Suppressor macrophage treated with lipopolysaccharide for 1 hour (primary cell): ENCODE data around the gene SLC43A3.
A peak's percentile ranks its signal among the peaks of the same experiment; 100 is the strongest.
"Not testable (repeated sequence)": the region's sequence is repeated elsewhere in the genome, so short reads cannot be mapped to it uniquely, and the experiment has no call there.

Experiments
- DNase-seq, 3 donors: peaks; one replicate each; pipeline ENCODE4 v3.0.0-alpha.2; 2020 to 2022

Gene SLC43A3

GRCh38 chr11:57459164-57460021 is 32.5 kb upstream of the SLC43A3 start:
- DNase-seq: peak in 2 of 3 donors; percentile 18 to 47

DNA sequence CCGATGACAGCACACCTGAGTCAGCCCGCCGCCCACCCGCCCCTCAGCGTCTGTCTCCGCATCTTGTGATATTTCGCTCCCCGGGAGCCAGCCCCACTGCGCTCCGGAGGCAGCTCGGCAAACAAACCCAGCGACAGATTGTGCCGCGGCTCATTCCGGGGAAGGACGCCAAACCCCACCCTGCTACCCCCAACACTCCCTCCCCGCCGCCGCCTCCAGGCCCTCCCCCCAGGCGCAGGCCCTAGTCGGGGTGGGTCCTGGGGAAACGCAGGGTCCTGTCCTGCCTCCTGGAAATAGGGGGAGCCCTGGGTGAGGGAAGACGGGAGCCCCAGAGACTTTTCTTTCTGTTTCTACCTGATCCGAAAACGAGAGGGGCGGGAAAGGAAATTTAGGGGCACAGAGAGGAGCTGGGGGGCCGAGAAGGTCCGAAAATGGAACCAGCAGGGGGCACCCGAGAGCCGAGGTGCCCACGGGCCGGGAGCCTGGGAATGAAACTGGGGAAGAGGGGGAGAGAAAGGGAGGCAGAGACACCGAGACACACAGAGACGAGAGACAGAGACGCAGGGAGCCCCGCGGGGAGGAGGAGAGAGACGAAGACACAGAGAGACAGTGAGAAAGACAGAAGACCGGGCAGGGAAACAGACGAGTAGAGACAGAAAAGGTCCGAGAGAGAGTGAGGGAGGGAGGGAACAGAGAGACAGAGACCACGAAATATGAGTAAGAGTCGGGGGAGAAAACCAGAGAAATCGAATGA is 31.7 kb upstream of the SLC43A3 start:
- DNase-seq: peak in 2 of 3 donors; percentile 62 to 81

DNA sequence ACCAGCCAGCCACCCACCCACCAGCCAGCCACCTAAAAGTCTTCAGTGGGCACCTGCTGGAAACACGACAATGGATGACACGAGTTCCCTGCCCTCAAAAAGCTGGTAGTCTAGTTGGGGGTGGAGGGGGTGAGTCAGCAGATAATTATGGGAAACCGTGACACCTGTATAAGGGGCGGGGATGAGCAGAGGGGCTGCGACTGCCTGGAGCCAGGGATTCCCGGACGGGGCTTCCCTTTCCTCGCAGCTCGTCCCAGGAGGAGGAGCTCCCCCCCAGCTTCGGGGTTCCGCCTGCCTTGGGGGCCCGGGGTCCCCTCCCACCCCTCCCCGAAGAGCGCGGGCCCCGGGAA is 31.1 kb upstream of the SLC43A3 start:
- no peak for DNase-seq

- no peak for DNase-seq
These were observed 30.7 kb upstream of the SLC43A3 start for GRCh38 chr11:57457643-57458023.

DNA sequence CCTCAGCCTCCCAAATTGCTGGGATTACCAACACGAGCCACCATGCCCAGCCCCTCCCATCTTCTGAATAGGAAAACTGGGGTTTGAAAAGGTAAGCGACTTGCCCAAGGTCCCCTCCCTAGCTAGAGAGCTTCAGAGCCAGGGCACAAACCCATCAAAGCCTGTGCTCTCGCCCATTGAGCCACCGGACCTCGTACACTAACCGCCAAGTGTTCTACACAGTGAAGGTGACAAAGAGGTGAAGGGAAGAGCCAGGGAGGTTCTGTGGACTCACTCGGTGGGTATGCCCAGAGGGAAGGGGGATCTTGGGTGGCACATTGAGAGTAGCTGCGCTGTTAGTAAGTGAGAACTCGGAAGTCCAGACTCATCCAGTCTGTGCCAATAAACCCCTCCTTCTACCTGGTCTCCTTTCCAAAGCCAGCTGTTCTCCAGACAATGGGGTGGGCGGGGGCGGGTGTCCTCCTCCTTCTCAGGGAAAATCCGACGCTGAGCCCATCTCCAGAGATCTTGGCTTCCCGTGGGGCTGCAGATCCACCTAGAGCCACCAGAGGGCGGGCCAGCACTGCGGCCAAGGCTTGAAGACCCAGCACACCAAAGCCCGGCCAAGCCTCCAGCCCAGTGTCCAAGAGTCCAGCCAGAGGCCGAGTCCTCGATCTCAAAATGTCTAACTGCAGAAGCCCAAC is 30.2 kb upstream of the SLC43A3 start:
- peak; percentile 92 to 94 (median 92) for DNase-seq

- no peak for DNase-seq
These were observed 26.7 kb upstream of the SLC43A3 start for GRCh38 chr11:57453543-57454177.

GRCh38 chr11:57446055-57446454 is 19.1 kb upstream of the SLC43A3 start:
- no peak for DNase-seq

- DNase-seq: not testable (repeated sequence)
These were observed 18.1 kb upstream of the SLC43A3 start for GRCh38 chr11:57445122-57445394.

- DNase-seq: peak; percentile 63 to 77 (median 73)
These were observed 17.6 kb upstream of the SLC43A3 start for GRCh38 chr11:57444362-57445121.

GRCh38 chr11:57440744-57441414 is 14.0 kb upstream of the SLC43A3 start:
- no peak for DNase-seq

DNA sequence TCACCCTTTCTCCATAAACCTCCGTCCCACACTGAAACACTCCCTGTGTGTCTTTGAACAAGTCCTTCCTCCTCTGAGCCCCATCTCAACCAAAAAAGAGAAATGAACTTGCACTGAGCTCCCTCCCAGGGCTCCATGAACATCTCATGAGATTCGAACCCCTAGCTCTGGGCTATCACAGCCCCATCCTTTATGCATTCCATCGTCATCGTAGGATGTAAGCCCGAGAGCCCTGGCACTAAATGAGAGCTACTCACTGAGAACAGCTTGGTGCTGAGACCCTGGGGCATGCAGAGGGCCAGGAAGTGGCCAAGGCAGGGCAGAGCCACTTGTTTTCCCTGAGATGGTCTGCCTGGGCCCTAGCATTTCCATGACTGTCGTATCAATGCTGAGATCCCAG is 12.9 kb upstream of the SLC43A3 start:
- DNase-seq: no peak

- DNase-seq: no peak
These were observed 11.7 kb upstream of the SLC43A3 start for GRCh38 chr11:57438345-57439285.

- DNase-seq: no peak
These were observed 9.1 kb upstream of the SLC43A3 start for GRCh38 chr11:57436031-57436430.

- DNase-seq: peak; percentile 80 to 95 (median 95)
These were observed 8.0 kb upstream of the SLC43A3 start for GRCh38 chr11:57434640-57435546.

DNA sequence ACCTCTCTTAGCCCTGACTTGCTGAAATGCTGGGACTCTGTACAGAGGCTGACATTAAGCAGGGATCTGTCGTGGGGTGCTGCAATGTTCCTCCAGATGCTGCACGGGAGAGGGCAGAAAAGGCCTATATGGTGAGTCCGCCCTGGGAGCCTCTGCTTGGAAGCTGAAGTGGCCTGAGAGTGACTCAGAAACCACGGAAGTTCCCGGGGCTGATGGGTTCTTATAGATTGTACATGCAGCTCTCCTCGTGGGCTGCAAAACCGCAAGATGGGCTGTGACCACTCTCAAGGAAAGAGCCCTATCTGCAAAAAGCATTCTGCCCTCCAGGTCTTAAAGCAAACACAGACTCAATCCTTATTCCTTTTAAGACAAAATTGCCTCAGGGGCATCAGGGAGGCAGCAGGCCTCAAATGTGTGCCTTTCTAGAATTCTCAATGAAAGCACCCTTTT is 5.8 kb upstream of the SLC43A3 start:
- DNase-seq: peak; percentile 94 to 97 (median 97)

- DNase-seq: peak; percentile 84 to 85 (median 84)
These were observed 5.2 kb upstream of the SLC43A3 start for GRCh38 chr11:57432149-57432561.

DNA sequence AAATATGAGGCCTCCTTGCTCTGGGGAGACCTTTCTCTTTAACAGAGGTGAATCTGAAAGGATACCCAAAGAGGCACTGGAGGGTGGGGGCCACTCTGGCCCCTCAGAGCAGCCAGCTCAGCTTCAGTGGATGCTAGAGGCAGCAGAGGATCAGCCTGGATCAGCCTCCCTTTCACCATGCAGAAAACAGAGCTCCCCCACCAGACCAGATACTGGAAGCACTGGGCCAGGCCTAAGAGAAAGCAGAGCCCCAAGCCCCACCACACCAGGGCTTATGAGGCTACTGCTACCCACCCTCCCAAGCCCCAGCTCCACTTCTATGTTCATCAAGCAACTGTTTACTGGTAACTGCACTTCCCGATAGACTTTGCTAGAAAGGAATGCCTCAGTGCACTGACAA is 4.0 kb upstream of the SLC43A3 start:
- DNase-seq: no peak

- DNase-seq: no peak
These were observed 3.0 kb upstream of the SLC43A3 start for GRCh38 chr11:57429946-57430345.

DNA sequence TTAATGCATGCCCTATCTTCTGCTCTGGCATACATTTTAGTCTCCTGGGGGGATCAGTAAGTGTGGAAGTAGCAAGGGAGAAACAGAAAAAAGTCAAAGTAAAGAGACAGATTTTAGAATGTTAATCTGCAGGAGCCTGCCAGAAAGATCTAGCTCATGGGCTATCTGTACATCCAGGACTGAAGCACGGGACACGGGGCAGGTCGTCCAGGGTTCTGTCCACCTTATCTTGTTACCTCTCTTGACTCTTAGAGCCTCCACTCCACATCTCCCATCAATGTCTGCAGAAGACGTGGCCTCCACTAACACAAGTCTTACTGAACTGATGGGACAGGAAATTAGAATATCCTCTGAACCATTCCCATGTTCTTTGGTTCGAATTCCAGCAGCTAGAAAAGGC is 1.7 kb upstream of the SLC43A3 start:
- DNase-seq: no peak

GRCh38 chr11:57427727-57428082 is 784 bp upstream of the SLC43A3 start:
- no peak for DNase-seq
